K562 (cell line): ENCODE measurements around the gene PCDHGA8. TPM values are rescaled to one million over a fixed set of nuclear protein-coding genes. Genes with fewer than 3 reads are reported as not detected.

Experiments used
- ATAC-seq: fragments of 200-7000 bp; cut with Tn5 transposase; 3 replicates; pipeline ENCODE4 v1.9.1; 2020; ENCODE audit warnings: moderate library complexity
- BruUV-seq: library from RNA; stranded (reverse); fragments of 400-500 nt; replicated peaks from 2 replicates; lab custom pipeline; 2021; lab: Mats Ljungman, UMichigan
- CTCF ChIA-PET: fragments of 300-600 bp; formaldehyde crosslinking; extraction: SDS; loops from one replicate; lab custom pipeline; 2021; ENCODE audit warnings: low intra/inter-chr PET ratio; lab: Yijun Ruan, JAX
- POLR2A ChIA-PET: fragments of 300-600, 350-650 bp; sonication (Branson Sonifier 250); formaldehyde crosslinking; extraction: SDS; loops from one replicate; lab custom pipeline; 2021; ENCODE audit warnings: antibody characterized with exemption, inconsistent platforms; lab: Yijun Ruan, JAX
- DNase-seq, 4 experiments: peaks; one replicate each; pipeline versions ENCODE4 v3.0.0 to v3.0.0-alpha.2; 2011 to 2018; ENCODE audit warnings: low spot score in 3 of 4, mixed read lengths in 3 of 4; ENCODE audit errors: extremely low read depth in 1 of 4
- FAIRE-seq: peaks from 2 replicates; lab custom pipeline; 2011; peaks lifted over from hg19 to GRCh38; lab: Jason Lieb, UNC
- H2AFZ ChIP-seq: 2 replicates; pipeline ENCODE4 v1.6.0; 2011; ENCODE audit warnings: low read depth, low read length, control low read depth, inconsistent platforms
- H3K27ac ChIP-seq: fragments of 200-600 bp; 3 replicates; pipeline ENCODE4 v1.8.0; 2011; ENCODE audit warnings: low read depth, mild to moderate bottlenecking, control low read depth, inconsistent platforms, low read length, moderate library complexity, mixed read lengths; ENCODE audit errors: extremely low read depth
- H3K27me3 ChIP-seq, 2 experiments: fragments of 300-600 bp in 1 of 2; 2 replicates in 1 of 2; 3 replicates in 1 of 2; pipeline versions ENCODE4 v1.6.0 to v1.8.0; 2011; ENCODE audit warnings: inconsistent platforms in 2 of 2, low read length in 2 of 2, mild to moderate bottlenecking in 1 of 2, mixed read lengths in 1 of 2, moderate library complexity in 1 of 2; ENCODE audit not compliant: control insufficient read depth in 2 of 2, insufficient read depth in 2 of 2
- H3K36me3 ChIP-seq: fragments of 300-600 bp; 3 replicates; pipeline ENCODE4 v1.8.0; 2011; ENCODE audit warnings: mild to moderate bottlenecking, low read length, inconsistent platforms; ENCODE audit not compliant: control insufficient read depth, insufficient read depth
- H3K4me1 ChIP-seq, 2 experiments: fragments of 200-600 bp in 1 of 2; replicated peaks in 1 of 2; 2 replicates in 1 of 2; 3 replicates in 1 of 2; pipeline versions ENCODE4 v1.5.1 to v1.8.0; 2011; ENCODE audit warnings: inconsistent platforms in 2 of 2, low read length in 2 of 2, mild to moderate bottlenecking in 1 of 2, mixed read lengths in 1 of 2, moderate library complexity in 1 of 2; ENCODE audit not compliant: control insufficient read depth in 2 of 2, insufficient read depth in 2 of 2
- H3K4me2 ChIP-seq: 2 replicates; pipeline ENCODE4 v1.6.1; 2011; ENCODE audit warnings: low read length, control low read depth, inconsistent platforms, mixed read lengths; ENCODE audit not compliant: insufficient read depth
- H3K4me3 ChIP-seq: fragments of 200-600 bp; sonication (generic), shearing (Covaris generic); 2 replicates; pipeline ENCODE4 v1.5.1; 2016; ENCODE audit warnings: control low read depth, inconsistent platforms
- H3K79me2 ChIP-seq: fragments of 200-600 bp; 3 replicates; pipeline ENCODE4 v1.8.0; 2011; ENCODE audit warnings: low read length, inconsistent platforms; ENCODE audit not compliant: control insufficient read depth, insufficient read depth
- H3K9ac ChIP-seq, 2 experiments: 2 replicates each; pipeline versions ENCODE4 v1.6.0 to v1.6.1; 2011; ENCODE audit warnings: low read depth in 2 of 2, low read length in 2 of 2, control low read depth in 1 of 2, inconsistent platforms in 1 of 2, mild to moderate bottlenecking in 1 of 2, mixed read lengths in 1 of 2; ENCODE audit not compliant: insufficient read depth in 1 of 2
- H3K9me1 ChIP-seq: one replicate; pipeline ENCODE4 v1.6.0; 2011; ENCODE audit warnings: inconsistent platforms, mild to moderate bottlenecking, low read length, moderate library complexity; ENCODE audit not compliant: control insufficient read depth, insufficient read depth
- H3K9me3 ChIP-seq: replicated peaks from 2 replicates; pipeline ENCODE4 v1.5.1; 2011; ENCODE audit warnings: low read depth, low read length, inconsistent platforms; ENCODE audit not compliant: control insufficient read depth, insufficient read depth
- H4K20me1 ChIP-seq: replicated peaks from 2 replicates; pipeline ENCODE4 v1.6.1; 2011; ENCODE audit warnings: low read length, inconsistent platforms, mixed read lengths; ENCODE audit not compliant: control insufficient read depth, insufficient read depth
- CBFB ChIP-seq: sonication (generic); formaldehyde crosslinking; IDR thresholded peaks from 2 replicates; pipeline ENCODE4 v1.4.0; 2020; ENCODE audit warnings: mild to moderate bottlenecking, missing genetic modification reagents
- CHD4 ChIP-seq: fragments of 200-600 bp; sonication (generic); IDR thresholded peaks from 3 replicates; pipeline ENCODE4 v1.6.1; 2012; ENCODE audit warnings: low read depth, mild to moderate bottlenecking, mixed read lengths, low read length, inconsistent platforms; ENCODE audit not compliant: insufficient read depth, insufficient replicate concordance, poor library complexity, severe bottlenecking
- CLOCK ChIP-seq: fragments of 250-450 bp; sonication (Bioruptor Pico); IDR thresholded peaks from 2 replicates; pipeline ENCODE4 v1.4.0; 2020; ENCODE audit warnings: mild to moderate bottlenecking, moderate library complexity, borderline replicate concordance
- COPS2 ChIP-seq: fragments of 450-650 bp; conservative IDR thresholded peaks from 2 replicates; pipeline ENCODE4 v1.6.1; 2016; ENCODE audit warnings: mild to moderate bottlenecking, moderate library complexity
- EP300 ChIP-seq: IDR thresholded peaks from 2 replicates; pipeline ENCODE4 v1.6.1; 2012; ENCODE audit warnings: low read length, improper control_type of control experiment
- GATAD2B ChIP-seq: fragments of 450-650 bp; IDR thresholded peaks from 2 replicates; pipeline ENCODE4 v1.6.1; 2017; ENCODE audit warnings: mild to moderate bottlenecking, borderline replicate concordance
- GTF2E2 ChIP-seq: fragments of 200-800 bp; sonication (Bioruptor generic); IDR thresholded peaks from 2 replicates; pipeline ENCODE4 v1.6.1; 2016; ENCODE audit warnings: missing genetic modification characterization, missing compliant biosample characterization
- JUNB ChIP-seq: fragments of 450-650 bp; formaldehyde crosslinking; conservative IDR thresholded peaks from 2 replicates; pipeline ENCODE4 v1.4.0; 2020; ENCODE audit warnings: mild to moderate bottlenecking
- KAT8 ChIP-seq: fragments of 450-650 bp; IDR thresholded peaks from 2 replicates; pipeline ENCODE4 v1.6.1; 2016; ENCODE audit warnings: low read depth, mild to moderate bottlenecking
- L3MBTL2 ChIP-seq: fragments of 450-650 bp; IDR thresholded peaks from 2 replicates; pipeline ENCODE4 v1.6.1; 2016; ENCODE audit warnings: mild to moderate bottlenecking, moderate library complexity
- MCM7 ChIP-seq, 2 experiments: fragments of 450-650 bp; IDR thresholded peaks; 2 replicates each; pipeline ENCODE4 v1.6.1; 2016 to 2018
- MIER1 ChIP-seq: fragments of 450-650 bp; IDR thresholded peaks from 2 replicates; pipeline ENCODE4 v1.6.1; 2016; ENCODE audit warnings: antibody characterized with exemption, mild to moderate bottlenecking, low read depth
- NRF1 ChIP-seq, 2 experiments: fragments of 450-650 bp; IDR thresholded peaks in 1 of 2; conservative IDR thresholded peaks in 1 of 2; 2 replicates each; pipeline ENCODE4 v1.6.1; 2014; ENCODE audit warnings: mild to moderate bottlenecking in 2 of 2
- RFX1 ChIP-seq: fragments of 450-650 bp; IDR thresholded peaks from 2 replicates; pipeline ENCODE4 v1.6.1; 2016; ENCODE audit warnings: mild to moderate bottlenecking, moderate library complexity
- SMARCB1 ChIP-seq: IDR thresholded peaks from 2 replicates; pipeline ENCODE4 v1.6.1; 2011; ENCODE audit warnings: improper control_type of control experiment, low read depth; ENCODE audit not compliant: insufficient read length
- ZNF12 ChIP-seq: sonication (generic); formaldehyde crosslinking; IDR thresholded peaks from 2 replicates; pipeline ENCODE4 v1.4.0; 2020; ENCODE audit warnings: mild to moderate bottlenecking, missing genetic modification reagents
- ZNF232 ChIP-seq: sonication (generic); formaldehyde crosslinking; IDR thresholded peaks from 2 replicates; pipeline ENCODE4 v1.8.0; 2022; ENCODE audit warnings: mild to moderate bottlenecking, missing genetic modification reagents
- ZNF511 ChIP-seq: sonication (generic); formaldehyde crosslinking; IDR thresholded peaks from 2 replicates; pipeline ENCODE4 v1.8.0; 2022; ENCODE audit warnings: mild to moderate bottlenecking, missing genetic modification reagents
- ZNF586 ChIP-seq: fragments of 450-650 bp; formaldehyde crosslinking; conservative IDR thresholded peaks from 2 replicates; pipeline ENCODE4 v1.4.0; 2020; ENCODE audit warnings: mild to moderate bottlenecking, moderate library complexity
- ZNF77 ChIP-seq: fragments of 250-450 bp; sonication (Bioruptor Pico); IDR thresholded peaks from 2 replicates; pipeline ENCODE4 v1.5.0; 2020
- WGBS: fragments of 100-300 bp; shearing (Covaris generic); methylation state at CpG from one replicate; pipeline ENCODE4 v1.1.6; 2016; ENCODE audit warnings: low coverage, mixed read lengths; ENCODE audit not compliant: insufficient coverage; ENCODE audit errors: missing lambda C conversion rate; 5-methylcytosine and 5-hydroxymethylcytosine counted together
- in situ Hi-C: fragments of 300-500 bp; cut with MboI; formaldehyde crosslinking; loops from 4 replicates; pipeline ENCODE4 v1.15.0; 2018; ENCODE audit warnings: inconsistent platforms, mixed read lengths
- intact Hi-C: fragments of 100-400 bp; cut with micrococcal nuclease; formaldehyde crosslinking; loops from 2 replicates; pipeline ENCODE4 v1.14.2; 2022
- polyA plus RNA-seq, 8 experiments: library from polyadenylated mRNA; depleted of rRNA in 4 of 8; stranded (reverse) in 5 of 8; unstranded in 3 of 8; fragments of >200 nt; fragmentation: Nextera tagmentation in 2 of 8; fragmentation: Illumina TruSeq in 1 of 8; extraction: Ambion mirVana in 2 of 8; extraction: Trizol in 1 of 8; gene quantifications; 2 replicates each; pipeline versions ENCODE4 v1.2.1 to v1.2.3, GENCODE V29; 2011 to 2014; ENCODE audit warnings: inconsistent platforms in 1 of 8, missing spikeins in 1 of 8
- total RNA-seq, 7 experiments: library from RNA; depleted of rRNA in 6 of 7; stranded (reverse); fragments of >200 nt in 6 of 7; fragmentation: Illumina TruSeq in 2 of 7; extraction: Trizol in 2 of 7; gene quantifications; 2 replicates each; pipeline versions ENCODE4 v1.2.1 to v1.2.3, GENCODE V29; 2011 to 2021; ENCODE audit warnings: low replicate concordance in 1 of 7

The PCDHGA8 gene
- total and polyA plus RNA-seq, 9 of the 15 experiments (the other 6 are each of a cell fraction or from before 2014, with no cell fraction given), result 0.04 to 0.11 (median 0.07) TPM; not detected in 2

- TF ChIP-seq CHD4 (no peak), JUNB (CRISPR knock-in tag) (no peak), GATAD2B (no peak), ZNF12 (no peak), ZNF77 (CRISPR knock-in tag) (no peak), EP300 (no peak)
- TF ChIP-seq, all 486 proteins: peak for 0
Measured at GRCh38 chr5:141342773-141343172, 49.7 kb upstream of the PCDHGA8 start (continued).

GRCh38 chr5:141343242-141343952 lies 49.0 kb upstream of the PCDHGA8 start, which contains the start of gene PCDHGA3:
Gene PCDHGA3 (plus strand): TSS chr5:141343829. CDS start chr5:141344034, 205 bp downstream.
- H3K9ac ChIP-seq, result peak within 1 kb of the TSS; percentile 37 to 39
- no peaks in the 10 kb centered on the region for H3K79me2 ChIP-seq
- no peak within 1 kb of the TSS for H3K27ac ChIP-seq
- H3K36me3 ChIP-seq, result no peaks in the 10 kb centered on the region
- peak; percentile 48 to 67 (median 50) for DNase-seq
- ATAC-seq, result peak; percentile 80
- peak within 1 kb of the TSS; percentile 89 for H2AFZ ChIP-seq
- H4K20me1 ChIP-seq, result no peaks in the 10 kb centered on the region
- peaks cover 10 to 26% of the 10 kb centered on the region in 2 experiments; a peak in 4 of 5 replicates for H3K27me3 ChIP-seq
- BruUV-seq, result no TSS peak
- peak; percentile 69 for FAIRE-seq
- no peaks in the 10 kb centered on the region for H3K9me1 ChIP-seq
- no peaks in the 10 kb centered on the region for H3K9me3 ChIP-seq
- peaks cover 0 to 9% of the 10 kb centered on the region in 2 experiments; a peak in 3 of 5 replicates for H3K4me1 ChIP-seq
- peak within 1 kb of the TSS; percentile 72 for H3K4me2 ChIP-seq
- in situ Hi-C loops (no loop called here), intact Hi-C loops (loop anchor here (5.0 kb wide), 1 partner anchor 169 kb away; no protein-coding TSS in a partner anchor)
- peak within 1 kb of the TSS; percentile 40 for H3K4me3 ChIP-seq
- CTCF ChIA-PET, result interaction anchor here (0.7 to 2.0 kb wide), 4 partner anchors 20 to 217 kb away, joined by 3 to 4 read pairs (median 4); no protein-coding TSS in a partner anchor
- POLR2A ChIA-PET, result interaction anchor here (1.1 kb wide), 1 partner anchor 221 kb away, joined by 4 read pairs; no protein-coding TSS in a partner anchor
- 5% methylated on average over 9 of the region's 9 CpGs for WGBS
- no peak for TF ChIP-seq ZNF586 (CRISPR knock-in tag)
- TF ChIP-seq RFX1, result no peak
- no peak for TF ChIP-seq GTF2E2 (tag)
- TF ChIP-seq ZNF232 (CRISPR knock-in tag), result no peak
- 0 out of 2 replicates have a peak, but pooled peaks have one; percentile 10 for TF ChIP-seq L3MBTL2
- no peak for TF ChIP-seq MIER1
- no peak for TF ChIP-seq COPS2
- TF ChIP-seq KAT8, result no peak
- no peak for TF ChIP-seq ZNF511
- no peak for TF ChIP-seq CBFB (CRISPR knock-in tag)
- no peak for TF ChIP-seq CLOCK (CRISPR knock-in tag)
- no peak for TF ChIP-seq NRF1 (conservative IDR thresholded peaks at IDR 0.05 in 1 of 2, IDR thresholded peaks at IDR 0.05 in 1 of 2)
- TF ChIP-seq MCM7 (IDR thresholded peaks at IDR 0.05), result no peak
- TF ChIP-seq SMARCB1, result no peak
